ENCODE measurements around the gene LAMC3.
"Not testable (repeated sequence)": the region's sequence is repeated elsewhere in the genome, so short reads cannot be mapped to it uniquely, and the experiment has no call there.

The LAMC3 gene

DNA sequence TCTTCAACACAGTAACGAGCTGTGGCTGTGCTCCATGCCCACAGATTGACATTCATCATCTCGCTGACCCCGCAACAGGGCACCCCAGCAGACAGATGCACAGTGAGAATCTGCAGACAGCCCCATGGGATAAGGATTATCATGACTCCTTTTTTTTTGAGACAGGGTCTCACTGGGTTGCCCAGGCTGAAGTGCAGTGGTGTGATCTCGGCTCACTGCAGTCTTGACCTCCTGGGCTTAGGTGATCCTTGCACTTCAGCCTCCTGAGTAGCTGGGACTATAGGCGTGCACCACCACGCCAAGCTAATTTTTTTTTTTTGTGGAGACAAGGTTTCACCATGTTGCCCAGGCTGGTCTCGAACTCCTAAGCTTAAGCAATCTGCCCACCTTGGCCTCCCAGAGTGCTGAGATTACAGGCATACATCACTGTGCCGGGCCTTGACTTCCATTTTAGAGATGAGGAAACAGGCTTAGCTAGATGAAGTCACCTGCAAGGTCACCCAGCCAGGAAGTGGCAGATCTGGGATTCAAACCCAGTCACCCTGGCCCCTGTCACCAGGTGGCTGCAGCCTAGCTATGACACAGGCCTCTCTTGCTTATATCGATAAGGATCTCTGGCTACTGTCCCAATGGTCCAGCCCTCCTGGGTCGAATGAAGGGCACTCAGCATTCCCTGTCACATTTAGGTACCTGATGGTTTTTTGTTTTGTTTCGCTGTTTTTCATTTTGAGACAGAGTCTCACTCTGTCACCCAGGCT lies 92.4 kb downstream of the LAMC3 start:
- DNase-seq = no peak

DNA sequence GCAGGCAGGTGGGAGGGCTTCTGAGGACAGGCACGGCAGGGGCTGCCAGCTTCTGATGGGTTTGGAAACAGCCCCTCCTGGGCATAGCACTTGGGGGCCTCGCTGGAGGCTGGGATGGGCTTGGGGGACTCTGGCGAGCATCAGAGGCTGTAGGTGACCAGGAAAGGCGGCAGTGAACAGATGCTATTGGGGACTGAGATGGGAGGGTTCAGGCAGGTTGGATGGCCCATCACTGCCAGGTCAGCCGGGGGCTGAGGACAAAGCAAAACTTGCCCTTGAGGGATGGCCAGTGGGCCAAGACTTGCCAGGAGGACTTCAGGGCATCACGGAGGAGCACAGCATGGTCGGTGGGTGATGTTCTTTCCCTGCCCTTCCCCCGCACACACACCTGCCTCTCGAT lies 94.0 kb downstream of the LAMC3 start:
- no peak for DNase-seq

DNA sequence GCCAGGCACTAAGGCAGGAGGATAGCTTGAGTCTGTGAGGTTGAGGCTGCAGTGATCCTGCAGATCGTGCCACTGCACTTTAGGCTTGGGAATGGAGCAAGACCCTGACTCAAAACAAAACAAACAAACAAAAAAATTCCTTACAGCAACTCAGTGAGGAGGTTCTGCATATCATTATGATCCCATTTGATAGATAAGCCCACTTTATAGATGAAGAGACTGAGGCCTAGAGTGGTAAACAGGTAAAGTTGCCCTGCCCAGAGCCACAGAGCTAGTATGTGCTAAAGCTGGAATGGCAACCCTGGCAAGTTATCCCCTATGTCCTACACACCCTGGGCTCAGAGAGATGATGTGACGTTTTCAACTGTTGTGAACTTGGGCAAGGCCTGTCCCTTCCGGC lies 94.6 kb downstream of the LAMC3 start:
- no peak for DNase-seq

DNA sequence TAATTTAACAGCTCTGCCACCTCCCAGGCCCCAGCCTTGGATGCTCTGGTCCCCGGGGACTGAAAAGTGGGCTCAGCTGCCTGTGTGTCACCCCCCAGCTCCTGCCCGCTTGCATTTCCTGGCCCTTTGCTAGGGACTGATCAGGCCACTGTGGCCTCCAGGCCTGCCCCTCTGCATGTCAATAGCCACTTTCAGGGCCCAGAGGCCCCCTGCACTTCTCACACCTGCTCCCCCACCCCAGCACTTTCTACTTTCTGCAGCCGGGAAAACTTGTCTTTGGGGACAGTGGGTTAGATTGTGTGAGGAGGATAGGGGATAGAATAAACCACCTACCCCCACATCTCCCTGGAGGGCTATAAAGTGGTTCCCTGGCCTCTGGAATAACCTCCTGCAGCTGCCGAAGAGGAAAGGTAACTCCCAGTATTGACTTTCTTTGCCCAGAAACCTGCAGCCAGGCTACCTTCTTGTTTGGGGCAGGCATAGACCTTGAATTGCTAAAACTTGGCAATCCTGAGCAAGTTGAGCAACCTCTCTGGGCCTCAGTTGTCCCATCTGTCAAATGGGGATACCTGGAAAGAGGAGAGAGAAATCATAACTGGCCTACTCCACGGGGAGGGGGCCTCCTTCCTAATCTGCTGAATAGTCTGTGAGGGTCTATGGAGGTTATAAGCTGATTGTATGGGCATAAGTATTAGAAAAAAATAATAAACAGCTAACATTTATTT lies 95.2 kb downstream of the LAMC3 start:
- no peak for DNase-seq

GRCh38 chr9:131105952-131106351 lies 97.0 kb downstream of the LAMC3 start:
- DNase-seq = no peak

DNA sequence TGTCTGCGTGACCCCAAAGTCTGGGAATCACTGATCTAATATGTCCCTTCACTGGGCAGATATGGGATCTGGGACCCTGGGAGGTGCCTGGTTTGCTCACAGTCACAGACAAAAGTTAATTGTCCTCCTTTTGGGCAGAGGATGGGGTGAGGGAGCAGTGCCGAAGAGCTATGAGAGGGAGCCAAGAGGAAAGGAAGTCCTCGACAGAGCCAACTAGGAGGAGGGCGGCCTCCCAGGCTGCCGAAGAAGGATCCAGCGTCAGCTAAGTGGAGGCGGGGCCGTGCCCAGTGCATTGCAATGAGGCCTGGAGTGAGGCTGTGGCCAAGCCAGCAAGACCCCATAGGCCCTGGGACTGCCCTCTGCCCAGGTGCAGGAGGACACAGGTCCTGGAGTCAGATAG lies 98.8 kb downstream of the LAMC3 start:
- no peak for DNase-seq

DNA sequence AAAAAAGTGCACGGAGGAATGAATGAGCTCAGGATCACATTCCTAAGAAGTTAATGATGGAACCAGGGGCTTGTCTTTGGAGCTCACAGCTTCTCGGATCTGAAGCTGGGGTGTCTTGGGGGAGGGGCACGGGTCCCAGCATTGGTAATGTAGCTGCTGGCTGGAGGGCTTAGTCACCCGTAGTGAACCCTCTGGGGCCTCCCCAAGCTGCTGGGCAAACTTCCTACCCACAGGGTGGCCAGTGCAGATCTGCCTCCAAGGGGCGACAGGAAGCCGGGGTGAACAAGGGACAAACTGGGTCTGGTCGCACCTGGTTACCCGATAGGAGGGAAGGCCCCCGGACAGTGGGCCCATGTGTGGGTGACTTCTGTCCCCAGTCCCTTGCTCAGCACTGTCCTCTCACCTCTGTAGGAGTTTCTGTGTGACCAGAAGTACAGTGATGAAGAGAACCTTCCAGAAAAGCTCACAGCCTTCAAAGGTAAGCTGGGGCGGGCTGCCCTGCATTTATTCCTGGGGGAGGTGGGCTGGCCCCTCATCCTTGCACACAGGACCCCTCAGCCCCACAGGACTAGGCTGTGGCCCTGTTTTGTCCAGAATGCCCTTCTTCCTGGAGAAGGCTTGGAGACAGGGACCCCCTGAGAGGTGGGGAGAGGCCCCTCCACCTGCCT lies 102.3 kb downstream of the LAMC3 start:
- DNase-seq = no peak

DNA sequence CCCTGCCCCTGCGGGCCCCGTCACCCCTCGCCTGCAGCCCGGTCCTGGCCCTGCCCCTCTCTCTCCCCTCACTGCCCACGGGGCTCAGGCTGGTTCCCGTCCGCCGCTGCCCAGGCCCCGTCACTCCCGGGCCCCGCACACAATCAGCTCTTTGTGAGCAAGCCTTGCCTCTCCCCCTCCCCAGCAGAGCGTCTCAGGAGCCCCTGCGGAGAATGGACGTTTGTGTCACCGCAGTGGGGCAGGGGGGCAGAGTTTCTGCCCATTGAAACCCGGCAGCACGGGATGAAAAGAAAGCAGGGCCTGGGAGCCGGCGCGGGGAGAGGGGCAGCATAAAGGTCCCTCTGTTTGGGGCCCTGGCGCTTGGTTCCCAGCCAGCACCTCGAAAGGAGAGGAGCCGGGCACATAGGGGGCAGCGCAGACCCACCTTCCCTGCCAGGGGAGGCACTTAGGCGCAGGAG lies 102.9 kb downstream of the LAMC3 start:
- DNase-seq = no peak

GRCh38 chr9:131112374-131113154 lies 103.6 kb downstream of the LAMC3 start:
- no peak for DNase-seq

- no peak for DNase-seq
Measured at GRCh38 chr9:131113655-131114054, 104.7 kb downstream of the LAMC3 start.

- no peak for DNase-seq
Measured at GRCh38 chr9:131114084-131114535, 105.1 kb downstream of the LAMC3 start.

DNA sequence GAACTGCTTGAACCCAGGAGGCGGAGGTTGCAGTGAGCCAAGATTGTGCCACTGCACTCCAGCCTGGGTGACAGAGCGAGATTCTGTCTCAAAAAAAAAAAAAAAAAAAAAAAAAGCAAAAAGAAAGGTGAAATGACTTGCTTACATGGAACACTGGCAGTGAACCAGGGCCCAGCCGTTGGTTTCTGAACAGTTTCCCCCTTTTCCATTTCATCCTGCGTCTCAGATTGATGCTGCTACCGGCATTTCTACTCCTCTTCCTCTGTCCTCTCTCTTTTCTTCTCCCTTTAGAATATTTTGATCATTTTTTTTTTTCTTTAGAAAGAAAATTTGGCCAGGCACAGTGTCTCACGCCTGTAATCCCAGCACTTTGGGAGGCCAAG lies 106.4 kb downstream of the LAMC3 start:
- not testable (repeated sequence) for DNase-seq

DNA sequence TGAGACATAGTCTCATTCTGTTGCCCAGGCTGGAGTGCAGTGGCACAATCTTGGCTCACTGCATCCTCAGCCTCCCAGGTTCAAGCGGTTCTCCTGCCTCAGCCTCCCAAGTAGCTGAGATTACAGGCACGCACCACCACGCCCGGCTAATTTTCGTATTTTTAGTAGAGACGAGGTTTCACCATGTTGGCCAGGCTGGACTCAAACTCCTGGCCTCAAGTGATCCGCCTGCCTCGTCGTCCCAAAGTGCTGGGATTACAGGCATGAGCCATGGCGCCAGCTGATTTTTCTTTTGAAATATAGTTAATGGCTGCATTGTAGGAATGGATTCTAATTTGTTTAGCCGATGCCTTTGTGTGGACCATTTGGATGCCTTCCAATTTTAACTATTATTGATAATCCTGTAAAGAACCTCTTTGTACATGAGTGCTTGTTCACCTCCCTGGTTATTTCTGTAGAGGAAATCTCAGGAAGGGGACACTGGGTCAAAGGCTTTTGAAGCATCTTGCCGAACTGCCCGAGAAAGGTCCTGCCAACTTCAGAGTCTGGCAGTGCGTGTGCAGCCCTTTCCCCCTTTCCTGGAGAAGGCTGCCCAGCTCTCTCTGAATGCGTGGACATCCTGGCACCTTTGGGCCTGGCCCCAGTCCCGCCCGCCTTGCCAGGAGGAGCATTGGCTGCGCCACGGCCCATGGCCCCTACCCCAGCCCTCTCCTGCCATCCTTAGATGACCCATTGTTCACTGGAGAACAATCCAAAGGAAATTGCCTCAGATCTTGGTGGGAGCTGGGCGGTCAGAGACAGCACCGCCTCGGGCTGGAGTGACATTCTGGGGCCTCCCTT lies 107.5 kb downstream of the LAMC3 start:
- no peak for DNase-seq

DNA sequence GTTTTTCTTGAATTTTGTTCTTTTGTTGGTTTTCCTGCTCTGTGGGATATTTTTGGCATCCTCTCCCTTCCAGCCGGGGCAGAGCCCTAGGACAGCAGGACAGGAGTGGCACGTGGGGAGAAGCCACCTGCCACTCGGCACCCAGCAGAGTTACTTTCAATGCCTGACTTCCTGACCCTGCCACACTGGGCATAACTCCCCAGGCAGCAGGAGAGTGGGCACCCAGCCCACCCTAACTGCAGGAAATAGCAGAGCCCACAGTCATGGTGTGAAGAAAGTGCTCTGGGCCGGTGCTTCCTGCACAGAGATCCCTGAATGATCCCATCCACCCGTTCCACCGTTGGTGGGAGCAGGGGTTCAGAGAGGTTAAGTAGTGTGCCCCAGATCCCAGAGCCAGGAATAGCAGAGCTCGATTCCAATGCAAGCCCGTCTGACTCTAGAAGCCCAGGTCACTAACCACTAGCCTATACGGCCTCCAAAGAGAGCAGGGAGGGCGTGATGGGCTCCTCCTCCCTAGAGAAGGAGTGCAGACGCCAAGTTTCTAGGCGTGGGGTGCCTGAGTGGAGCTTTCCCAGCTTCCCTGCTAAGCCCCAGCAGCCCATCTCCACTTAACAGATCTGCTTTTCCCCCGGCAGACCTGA lies 108.3 kb downstream of the LAMC3 start:
- no peak for DNase-seq

DNA sequence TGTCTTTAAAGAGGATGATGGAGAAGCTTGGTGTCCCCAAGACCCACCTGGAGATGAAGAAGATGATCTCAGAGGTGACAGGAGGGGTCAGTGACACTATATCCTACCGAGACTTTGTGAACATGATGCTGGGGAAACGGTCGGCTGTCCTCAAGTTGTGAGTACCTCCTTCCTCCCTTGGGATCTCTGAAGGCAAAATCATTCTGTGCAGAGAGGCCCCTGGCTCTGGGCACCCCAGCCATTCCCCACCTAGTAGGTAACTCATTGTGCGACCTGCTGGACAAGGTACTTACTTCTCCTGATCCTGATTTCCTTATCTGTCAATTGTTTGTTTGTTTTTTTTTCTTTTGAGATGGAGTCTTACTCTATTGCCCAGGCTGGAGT lies 108.8 kb downstream of the LAMC3 start:
- DNase-seq = no peak

DNA sequence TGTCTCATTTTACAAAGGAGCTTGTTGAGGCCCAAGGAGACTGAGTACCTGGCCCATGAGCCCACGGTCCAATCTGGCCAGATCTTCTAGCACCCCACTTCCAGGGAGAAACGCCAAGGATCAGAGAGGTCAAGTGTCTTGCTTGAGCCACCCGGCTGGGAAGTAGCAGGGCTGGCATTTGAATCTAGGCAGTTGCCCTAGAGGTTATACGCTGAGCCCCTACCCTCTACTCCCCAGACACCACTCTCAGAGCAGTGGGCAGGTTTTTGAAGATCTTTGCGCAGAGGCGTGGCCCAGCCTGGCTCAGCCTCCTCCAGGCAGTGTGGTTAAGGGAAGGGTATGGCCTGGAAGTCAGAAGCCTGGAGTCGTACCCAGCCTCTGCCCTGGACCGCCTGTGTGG lies 110.6 kb downstream of the LAMC3 start:
- DNase-seq = no peak

DNA sequence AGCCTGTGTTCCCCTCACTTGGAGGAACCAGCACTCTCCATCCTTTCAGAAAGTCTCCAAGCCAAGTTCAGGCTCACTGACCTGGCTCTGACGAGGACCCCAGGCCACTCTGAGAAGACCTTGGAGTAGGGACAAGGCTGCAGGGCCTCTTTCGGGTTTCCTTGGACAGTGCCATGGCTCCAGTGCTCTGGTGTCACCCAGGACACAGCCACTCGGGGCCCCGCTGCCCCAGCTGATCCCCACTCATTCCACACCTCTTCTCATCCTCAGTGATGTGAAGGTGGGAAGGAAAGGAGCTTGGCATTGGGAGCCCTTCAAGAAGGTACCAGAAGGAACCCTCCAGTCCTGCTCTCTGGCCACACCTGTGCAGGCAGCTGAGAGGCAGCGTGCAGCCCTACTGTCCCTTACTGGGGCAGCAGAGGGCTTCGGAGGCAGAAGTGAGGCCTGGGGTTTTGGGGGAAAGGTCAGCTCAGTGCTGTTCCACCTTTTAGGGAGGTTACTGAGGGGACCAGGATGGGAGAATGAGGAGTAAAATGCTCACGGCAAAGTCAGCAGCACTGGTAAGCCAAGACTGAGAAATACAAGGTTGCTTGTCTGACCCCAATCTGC lies 111.8 kb downstream of the LAMC3 start:
- no peak for DNase-seq

- no peak for DNase-seq
Measured at GRCh38 chr9:131121346-131121745, 112.4 kb downstream of the LAMC3 start.

- no peak for DNase-seq
Measured at GRCh38 chr9:131122158-131122557, 113.2 kb downstream of the LAMC3 start.

- no peak for DNase-seq
Measured at GRCh38 chr9:131125038-131125287, 116.0 kb downstream of the LAMC3 start.

DNA sequence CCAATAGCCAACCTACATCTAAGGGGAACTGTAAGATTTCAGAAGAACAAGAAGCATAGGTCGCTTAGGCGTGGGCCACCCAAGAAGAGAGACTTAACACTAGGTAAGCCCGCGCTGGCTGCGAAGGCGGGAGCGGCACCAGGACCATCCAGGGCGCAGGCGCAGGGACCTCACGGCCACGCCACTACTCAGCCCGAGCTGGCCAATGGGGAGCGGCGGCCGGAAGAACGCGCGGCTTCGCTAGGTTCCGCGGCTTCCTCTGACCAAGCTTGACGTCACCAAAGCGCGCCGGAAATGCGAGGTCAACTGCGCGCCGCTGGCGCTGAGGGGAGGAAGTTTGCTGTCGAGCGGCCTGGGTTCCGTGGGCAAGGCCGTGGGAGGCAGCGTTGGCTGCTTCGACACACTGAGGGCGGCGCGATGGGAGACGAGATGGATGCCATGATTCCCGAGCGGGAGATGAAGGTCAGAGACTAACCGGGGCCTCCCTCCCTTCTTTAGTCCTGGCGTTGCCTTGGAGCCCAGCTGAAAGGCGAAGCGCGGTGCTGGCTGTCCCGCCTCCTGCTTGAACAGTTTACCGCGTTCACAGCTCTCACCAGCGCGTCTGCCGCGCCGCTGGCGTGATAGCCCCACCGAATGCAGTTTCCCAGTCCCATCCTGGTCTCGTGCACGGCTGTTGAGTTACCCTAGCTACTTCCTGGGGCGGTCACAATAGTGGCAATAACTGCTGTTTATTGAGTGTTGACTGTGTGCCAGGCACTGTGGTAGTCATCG lies 116.5 kb downstream of the LAMC3 start, which contains the start of gene NUP214:
TSS of gene NUP214 (plus strand) at position 299 of the 771 bp plus-strand sequence. CDS start at position 418, 119 bp downstream.
- peak; percentile 99 to 100 for DNase-seq
